Esophagus muscularis mucosa (tissue), 4 donors: ENCODE results near the gene TLE3. TPM values are rescaled to one million over a fixed set of nuclear protein-coding genes. Genes with fewer than 3 reads are reported as not detected.

ENCODE experiments used
- DNase-seq: peaks from one replicate; pipeline ENCODE4 v3.0.0-alpha.2; 2017; ENCODE audit errors: extremely low spot score
- H3K27ac ChIP-seq, 4 donors: fragments of 200-600 bp; sonication (generic); replicated peaks in 1 of 4; 1 replicate in 3 of 4; 2 replicates in 1 of 4; pipeline ENCODE4 v1.5.1; 2016 to 2019; ENCODE audit warnings: mild to moderate bottlenecking in 1 of 4
- H3K27me3 ChIP-seq, 4 donors: fragments of 200-600 bp; sonication (generic); one replicate each; pipeline versions ENCODE4 v1.5.1 to v1.6.0; 2016 to 2019
- H3K36me3 ChIP-seq, 4 donors: fragments of 200-600 bp; sonication (generic); one replicate each; pipeline ENCODE4 v1.5.1; 2016 to 2019
- H3K4me1 ChIP-seq, 4 donors: fragments of 200-600 bp; sonication (generic); one replicate each; pipeline ENCODE4 v1.5.1; 2016 to 2019
- H3K4me3 ChIP-seq, 4 donors: fragments of 200-600 bp; sonication (generic); 1 replicate in 2 of 4; 2 replicates in 2 of 4; pipeline ENCODE4 v1.5.1; 2016 to 2019; ENCODE audit warnings: mild to moderate bottlenecking in 4 of 4, moderate library complexity in 1 of 4
- H3K9me3 ChIP-seq, 4 donors: fragments of 200-600 bp; sonication (generic); 1 replicate in 3 of 4; 2 replicates in 1 of 4; pipeline ENCODE4 v1.5.1; 2016 to 2019
- EP300 ChIP-seq: sonication (generic); formaldehyde crosslinking; IDR thresholded peaks from one replicate; pipeline ENCODE4 v1.6.1; 2017; ENCODE audit warnings: antibody characterized with exemption
- POLR2A ChIP-seq: fragments of 450-650 bp; IDR thresholded peaks from one replicate; pipeline ENCODE4 v1.6.1; 2017; ENCODE audit warnings: antibody characterized with exemption, moderate library complexity, mild to moderate bottlenecking, low read depth
- POLR2AphosphoS5 ChIP-seq, 2 donors: sonication (generic); formaldehyde crosslinking; IDR thresholded peaks; one replicate each; pipeline ENCODE4 v1.6.1; 2017; ENCODE audit warnings: antibody characterized with exemption in 2 of 2
- WGBS: methylation state at CpG from one replicate; pipeline ENCODE4 v1.1.5; 2018; 5-methylcytosine and 5-hydroxymethylcytosine counted together
- intact Hi-C: fragments of 100-400 bp; cut with DNase I; formaldehyde crosslinking; loops from one replicate; pipeline ENCODE4 v1.15.1; 2023
- total RNA-seq, 4 donors: library from RNA; depleted of rRNA; stranded (reverse); fragments of >200 nt; gene quantifications; one replicate each; pipeline versions ENCODE4 v1.1.0 to v1.2.1, GENCODE V29; 2016
- TF ChIP-seq, protein P1 (sequence below), 3 experiments: fragments of 200-600 bp in 2 of 3; fragments of 450-650 bp in 1 of 3; sonication (generic) in 2 of 3; IDR thresholded peaks; one replicate each; pipeline ENCODE4 v1.5.1; 2017 to 2019; ENCODE audit warnings: antibody characterized with exemption in 3 of 3, mild to moderate bottlenecking in 2 of 3, moderate library complexity in 1 of 3

TLE3 gene
- total RNA-seq, 4 donors from 2014 or later: 35.7 to 81.3 (median 59.2) TPM

DNA sequence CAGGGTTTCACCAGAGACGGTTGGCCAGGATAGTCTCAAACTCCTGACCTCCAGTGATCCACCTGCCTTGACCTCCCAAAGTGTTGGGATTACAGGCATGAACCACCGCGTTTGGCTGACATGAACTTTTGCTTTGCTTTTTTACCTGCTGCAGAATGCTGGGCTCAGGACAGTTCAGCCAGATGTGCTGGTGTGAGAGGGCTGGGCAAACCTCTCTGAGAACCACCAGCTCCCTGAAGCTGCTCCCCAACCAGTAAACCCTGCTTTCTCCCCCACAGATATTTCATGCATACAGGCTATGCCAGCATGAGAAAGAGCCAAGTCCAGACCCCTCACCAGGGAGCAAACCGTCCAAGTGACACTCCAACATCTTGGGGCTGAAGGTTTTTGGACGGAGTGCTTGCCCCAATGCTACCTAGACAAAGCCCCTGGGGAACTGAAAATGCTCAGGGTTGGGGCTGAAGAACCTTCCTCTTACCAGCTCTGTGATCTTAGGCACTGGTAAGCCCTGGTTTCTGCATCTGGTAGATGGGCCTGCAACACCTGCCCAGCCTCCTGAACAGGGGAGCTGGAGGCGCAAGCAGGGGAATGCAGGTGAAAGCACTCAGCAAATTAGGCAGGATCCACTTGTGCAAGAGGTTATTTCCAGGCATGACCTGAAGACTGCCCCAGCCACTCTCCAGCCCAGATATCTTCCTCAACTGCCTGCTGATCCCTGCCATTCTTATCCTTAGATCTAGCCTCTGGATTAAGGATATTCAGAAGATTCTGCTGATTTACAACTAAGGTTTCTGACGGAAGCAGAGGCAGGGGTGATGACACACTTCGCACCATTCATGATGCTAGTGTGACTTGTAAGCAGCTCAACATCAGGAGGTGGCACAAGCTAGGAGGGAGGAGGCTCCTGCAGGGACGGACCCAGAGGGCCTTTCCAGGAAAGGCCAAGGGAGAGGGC, 78.8 kb downstream of the TLE3 start:
- no peaks in the 10 kb centered on the region for H3K36me3 ChIP-seq
- TF ChIP-seq EP300: no peak
- no peak for TF ChIP-seq POLR2A
- TF ChIP-seq, protein P1, sequence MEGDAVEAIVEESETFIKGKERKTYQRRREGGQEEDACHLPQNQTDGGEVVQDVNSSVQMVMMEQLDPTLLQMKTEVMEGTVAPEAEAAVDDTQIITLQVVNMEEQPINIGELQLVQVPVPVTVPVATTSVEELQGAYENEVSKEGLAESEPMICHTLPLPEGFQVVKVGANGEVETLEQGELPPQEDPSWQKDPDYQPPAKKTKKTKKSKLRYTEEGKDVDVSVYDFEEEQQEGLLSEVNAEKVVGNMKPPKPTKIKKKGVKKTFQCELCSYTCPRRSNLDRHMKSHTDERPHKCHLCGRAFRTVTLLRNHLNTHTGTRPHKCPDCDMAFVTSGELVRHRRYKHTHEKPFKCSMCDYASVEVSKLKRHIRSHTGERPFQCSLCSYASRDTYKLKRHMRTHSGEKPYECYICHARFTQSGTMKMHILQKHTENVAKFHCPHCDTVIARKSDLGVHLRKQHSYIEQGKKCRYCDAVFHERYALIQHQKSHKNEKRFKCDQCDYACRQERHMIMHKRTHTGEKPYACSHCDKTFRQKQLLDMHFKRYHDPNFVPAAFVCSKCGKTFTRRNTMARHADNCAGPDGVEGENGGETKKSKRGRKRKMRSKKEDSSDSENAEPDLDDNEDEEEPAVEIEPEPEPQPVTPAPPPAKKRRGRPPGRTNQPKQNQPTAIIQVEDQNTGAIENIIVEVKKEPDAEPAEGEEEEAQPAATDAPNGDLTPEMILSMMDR (IDR thresholded peaks at IDR 0.05): no peak
- TF ChIP-seq POLR2AphosphoS5 (IDR thresholded peaks at IDR 0.05): no peak
- DNase-seq: no peak
- peaks cover 0 to 5% (median 0%) of the 10 kb centered on the region in 4 donors for H3K9me3 ChIP-seq
- WGBS: 94% methylated on average over 9 of the region's 9 CpGs
- no peak overlapping the region for H3K4me3 ChIP-seq
- no peaks in the 10 kb centered on the region for H3K27me3 ChIP-seq
- H3K27ac ChIP-seq: no peak overlapping the region
- peaks cover 7 to 14% (median 14%) of the 10 kb centered on the region in 4 donors for H3K4me1 ChIP-seq
- intact Hi-C loops: no loop called here

DNA sequence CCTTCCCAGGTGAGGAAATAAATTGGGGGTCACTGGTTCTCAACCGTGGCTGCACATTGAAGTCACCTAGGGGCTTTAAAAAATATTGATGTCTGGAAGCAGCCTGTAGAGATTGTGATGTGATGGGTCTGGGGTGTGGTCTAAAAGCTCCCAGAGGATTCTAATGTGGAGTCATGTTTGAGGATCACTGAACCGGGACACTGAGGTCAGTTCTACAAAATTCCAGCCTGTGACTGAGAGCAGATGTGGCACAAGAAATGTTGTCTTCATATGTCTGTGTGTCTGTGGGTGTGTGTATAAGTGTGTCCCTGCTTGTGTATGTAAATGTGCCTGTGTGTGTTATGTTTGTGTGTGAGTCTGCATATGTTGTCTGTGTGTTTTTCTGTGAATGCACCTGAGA, 79.9 kb downstream of the TLE3 start:
- peaks cover 0 to 3% (median 2%) of the 10 kb centered on the region in 4 donors for H3K4me1 ChIP-seq
- H3K4me3 ChIP-seq: no peak overlapping the region
- 93% methylated on average over 2 of the region's 2 CpGs for WGBS
- peaks cover 0 to 5% (median 0%) of the 10 kb centered on the region in 4 donors for H3K9me3 ChIP-seq
- DNase-seq: no peak
- no peak overlapping the region for H3K27ac ChIP-seq
- no peak for TF ChIP-seq EP300
- TF ChIP-seq, protein P1 (IDR thresholded peaks at IDR 0.05): no peak
- TF ChIP-seq POLR2A: no peak
- TF ChIP-seq POLR2AphosphoS5 (IDR thresholded peaks at IDR 0.05): no peak
- no peaks in the 10 kb centered on the region for H3K36me3 ChIP-seq
- H3K27me3 ChIP-seq: no peaks in the 10 kb centered on the region
- intact Hi-C loops: no loop called here

DNA sequence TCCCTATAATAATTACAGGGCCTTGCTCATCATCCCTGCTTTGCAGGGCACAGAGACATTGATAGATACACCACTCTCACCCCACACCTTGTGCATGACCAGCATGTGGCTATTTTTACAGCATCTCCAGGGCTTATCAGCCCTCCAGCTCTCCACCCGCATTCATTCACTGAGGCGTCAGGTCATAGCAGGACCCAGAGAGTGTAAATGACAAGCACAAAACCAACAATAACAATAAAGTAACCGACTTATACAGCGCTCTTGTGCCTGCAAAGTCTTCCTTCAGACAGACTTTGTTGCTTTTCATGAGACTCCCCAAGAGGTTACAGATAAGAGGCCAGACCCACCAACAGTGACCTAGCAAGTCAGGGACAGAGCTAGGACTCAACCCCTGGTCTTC, 80.7 kb downstream of the TLE3 start:
- Histone ChIP-seq H3K27me3 (no peaks in the 10 kb centered on the region), H3K4me3 (no peak overlapping the region), H3K27ac (no peak overlapping the region), H3K4me1 (no peaks in the 10 kb centered on the region), H3K36me3 (no peaks in the 10 kb centered on the region), H3K9me3 (peaks cover 0 to 5% (median 0%) of the 10 kb centered on the region in 4 donors)
- intact Hi-C loops: no loop called here
- no peak for TF ChIP-seq POLR2AphosphoS5 (IDR thresholded peaks at IDR 0.05)
- TF ChIP-seq, protein P1 (IDR thresholded peaks at IDR 0.05): no peak
- no peak for TF ChIP-seq POLR2A
- no peak for TF ChIP-seq EP300
- DNase-seq: no peak
- WGBS: 98% methylated on average over 4 of the region's 4 CpGs

DNA sequence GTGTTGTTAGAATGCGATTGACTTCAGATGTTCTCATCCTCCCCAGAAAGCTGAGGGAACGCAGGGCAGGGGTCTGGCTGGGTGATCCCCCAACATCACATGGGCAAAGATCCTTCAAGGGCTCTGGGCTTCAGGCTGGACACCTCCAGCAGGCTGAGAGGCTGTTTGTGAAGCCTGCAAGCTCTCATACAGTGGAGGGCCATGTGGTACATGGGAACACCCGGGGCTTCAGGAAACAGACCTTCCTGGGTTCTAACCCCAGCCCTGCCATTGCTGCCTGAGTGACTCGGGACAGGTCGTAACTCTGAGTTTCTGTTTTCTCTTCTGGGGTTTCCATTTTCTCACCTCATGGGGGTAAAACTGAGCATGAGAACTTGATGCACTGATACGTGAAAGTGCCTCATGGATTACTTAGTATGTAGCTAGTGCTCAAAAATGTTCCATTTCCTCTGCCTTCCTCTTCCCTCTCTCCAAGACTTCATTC, 81.2 kb downstream of the TLE3 start:
- intact Hi-C loops: no loop called here
- Histone ChIP-seq H3K4me1 (no peaks in the 10 kb centered on the region), H3K9me3 (peaks cover 0 to 5% (median 0%) of the 10 kb centered on the region in 4 donors), H3K36me3 (no peaks in the 10 kb centered on the region), H3K27me3 (no peaks in the 10 kb centered on the region), H3K27ac (no peak overlapping the region), H3K4me3 (no peak overlapping the region)
- no peak for TF ChIP-seq POLR2A
- TF ChIP-seq, protein P1 (IDR thresholded peaks at IDR 0.05): no peak
- no peak for TF ChIP-seq EP300
- TF ChIP-seq POLR2AphosphoS5 (IDR thresholded peaks at IDR 0.05): no peak
- WGBS: 78% methylated on average over 6 of the region's 6 CpGs
- DNase-seq: no peak
